IMR-90 (cell line): ENCODE results near the gene NSD2.

Source experiments
- MAZ ChIP-seq: IDR thresholded peaks from 2 replicates; pipeline ENCODE4 v1.6.1; 2012; ENCODE audit warnings: low read depth, mild to moderate bottlenecking, low read length, improper control_type of control experiment, moderate library complexity, borderline replicate concordance
- POLR2A ChIP-seq: IDR thresholded peaks from 2 replicates; pipeline ENCODE4 v1.6.1; 2012; ENCODE audit warnings: mild to moderate bottlenecking, low read depth, low read length
- RFX5 ChIP-seq: IDR thresholded peaks from 2 replicates; pipeline ENCODE4 v1.8.0; 2012; ENCODE audit warnings: low read depth, mild to moderate bottlenecking, low read length, moderate library complexity
- SMC3 ChIP-seq: fragments of 150-350 bp; IDR thresholded peaks from 2 replicates; pipeline ENCODE4 v1.6.1; 2016; ENCODE audit warnings: low read depth, mild to moderate bottlenecking, antibody characterized with exemption, low read length, moderate library complexity
- TF ChIP-seq, protein P1 (sequence below): conservative IDR thresholded peaks from 2 replicates; pipeline ENCODE4 v1.5.1; 2012; ENCODE audit warnings: mild to moderate bottlenecking, low read depth, low read length, improper control_type of control experiment
- TF ChIP-seq, protein P2 (sequence below): fragments of 150-350 bp; IDR thresholded peaks from 2 replicates; pipeline ENCODE4 v1.6.1; 2017; ENCODE audit warnings: mild to moderate bottlenecking, antibody characterized with exemption, low read length, low read depth

DNA sequence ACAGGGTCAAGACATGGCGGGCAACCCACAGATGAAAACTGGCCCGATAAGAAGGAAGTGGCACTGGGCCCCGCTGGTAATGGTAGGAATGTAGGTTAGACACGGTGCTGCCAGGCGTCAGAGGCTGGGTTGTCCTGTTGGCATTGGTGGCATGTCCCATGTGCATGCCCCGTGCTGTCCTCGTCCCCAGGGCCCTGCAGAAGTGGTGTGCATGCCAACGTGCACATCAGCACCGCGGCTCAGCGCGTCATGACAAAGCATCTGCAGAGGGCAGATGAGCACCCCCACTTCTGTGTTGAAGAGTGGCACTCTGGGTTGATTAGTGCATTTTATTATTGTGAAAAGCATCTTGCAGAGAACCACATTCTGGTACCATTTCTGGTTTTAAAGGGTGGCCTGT is 102.0 kb downstream of the NSD2 start:
- TF ChIP-seq RFX5 (no peak), POLR2A (no peak), MAZ (no peak), SMC3 (no peak)
- TF ChIP-seq, protein P1, sequence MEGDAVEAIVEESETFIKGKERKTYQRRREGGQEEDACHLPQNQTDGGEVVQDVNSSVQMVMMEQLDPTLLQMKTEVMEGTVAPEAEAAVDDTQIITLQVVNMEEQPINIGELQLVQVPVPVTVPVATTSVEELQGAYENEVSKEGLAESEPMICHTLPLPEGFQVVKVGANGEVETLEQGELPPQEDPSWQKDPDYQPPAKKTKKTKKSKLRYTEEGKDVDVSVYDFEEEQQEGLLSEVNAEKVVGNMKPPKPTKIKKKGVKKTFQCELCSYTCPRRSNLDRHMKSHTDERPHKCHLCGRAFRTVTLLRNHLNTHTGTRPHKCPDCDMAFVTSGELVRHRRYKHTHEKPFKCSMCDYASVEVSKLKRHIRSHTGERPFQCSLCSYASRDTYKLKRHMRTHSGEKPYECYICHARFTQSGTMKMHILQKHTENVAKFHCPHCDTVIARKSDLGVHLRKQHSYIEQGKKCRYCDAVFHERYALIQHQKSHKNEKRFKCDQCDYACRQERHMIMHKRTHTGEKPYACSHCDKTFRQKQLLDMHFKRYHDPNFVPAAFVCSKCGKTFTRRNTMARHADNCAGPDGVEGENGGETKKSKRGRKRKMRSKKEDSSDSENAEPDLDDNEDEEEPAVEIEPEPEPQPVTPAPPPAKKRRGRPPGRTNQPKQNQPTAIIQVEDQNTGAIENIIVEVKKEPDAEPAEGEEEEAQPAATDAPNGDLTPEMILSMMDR: no peak
- TF ChIP-seq, protein P2, sequence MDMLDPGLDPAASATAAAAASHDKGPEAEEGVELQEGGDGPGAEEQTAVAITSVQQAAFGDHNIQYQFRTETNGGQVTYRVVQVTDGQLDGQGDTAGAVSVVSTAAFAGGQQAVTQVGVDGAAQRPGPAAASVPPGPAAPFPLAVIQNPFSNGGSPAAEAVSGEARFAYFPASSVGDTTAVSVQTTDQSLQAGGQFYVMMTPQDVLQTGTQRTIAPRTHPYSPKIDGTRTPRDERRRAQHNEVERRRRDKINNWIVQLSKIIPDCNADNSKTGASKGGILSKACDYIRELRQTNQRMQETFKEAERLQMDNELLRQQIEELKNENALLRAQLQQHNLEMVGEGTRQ: no peak
